HPDE6-E6E7 (cell line): ENCODE data around the gene PKIG.
"Not testable (repeated sequence)": the region's sequence is repeated elsewhere in the genome, so short reads cannot be mapped to it uniquely, and the experiment has no call there.

Source experiments
- DNase-seq: peaks from one replicate; pipeline ENCODE4 v3.0.0; 2011; ENCODE audit warnings: missing footprints; ENCODE audit errors: extremely low spot score

The PKIG gene

DNA sequence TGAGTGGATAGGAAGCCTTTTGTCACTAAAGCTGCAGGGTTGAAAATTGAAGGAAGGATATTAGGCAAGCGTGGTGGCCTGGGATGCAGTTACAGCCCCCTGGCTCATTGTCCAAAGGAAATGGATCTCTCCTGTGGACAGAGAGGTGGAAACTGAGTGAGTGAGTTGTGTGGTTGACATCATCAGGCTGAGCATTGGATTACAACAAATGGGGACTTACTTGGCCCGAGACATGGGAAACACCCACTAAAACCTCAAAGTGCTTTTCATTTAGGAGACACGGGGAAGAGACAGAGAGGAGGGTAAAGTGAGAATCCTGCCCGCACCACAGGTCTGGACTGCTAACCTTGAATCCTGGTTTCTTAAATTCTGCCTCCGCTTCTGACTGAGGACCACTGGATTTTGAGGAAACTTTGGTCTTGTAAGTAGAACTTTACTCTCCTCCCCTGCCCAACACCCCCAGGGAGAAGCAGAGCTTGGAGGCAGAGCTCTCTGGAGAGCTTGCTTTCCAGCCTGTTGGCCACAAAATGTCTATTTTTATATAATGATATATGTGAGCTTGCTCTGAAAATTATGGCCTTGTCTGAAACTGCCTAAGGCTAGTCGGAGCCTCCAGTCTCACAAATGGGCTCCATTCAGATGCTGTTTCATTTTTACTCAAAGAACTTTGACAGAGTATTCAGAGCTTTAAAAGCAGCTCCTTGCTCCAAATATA lies at the start of gene PKIG:
Gene PKIG, plus strand, starts transcription at position 269 of the 715 bp plus-strand sequence. CDS start 31,978 bp downstream, outside the sequence.
- DNase-seq: no peak

DNA sequence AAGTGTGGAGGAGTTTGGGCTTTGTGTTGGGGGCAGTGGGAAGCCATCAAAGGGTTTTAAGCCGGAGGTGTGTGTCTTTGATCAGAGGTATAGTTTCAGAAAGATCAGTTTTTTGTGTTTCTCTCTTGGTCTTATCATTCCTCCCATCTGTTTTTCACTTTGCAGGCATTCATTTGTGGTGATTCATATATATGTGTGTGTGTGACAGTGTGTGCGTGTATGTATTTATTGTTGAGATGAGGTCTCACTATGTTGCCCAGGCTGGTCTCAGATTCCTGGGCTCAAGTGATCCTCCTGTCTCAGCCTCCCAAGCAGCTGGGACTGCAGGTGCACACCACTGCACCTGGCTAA lies 49.4 kb upstream of the PKIG start:
- no peak for DNase-seq

DNA sequence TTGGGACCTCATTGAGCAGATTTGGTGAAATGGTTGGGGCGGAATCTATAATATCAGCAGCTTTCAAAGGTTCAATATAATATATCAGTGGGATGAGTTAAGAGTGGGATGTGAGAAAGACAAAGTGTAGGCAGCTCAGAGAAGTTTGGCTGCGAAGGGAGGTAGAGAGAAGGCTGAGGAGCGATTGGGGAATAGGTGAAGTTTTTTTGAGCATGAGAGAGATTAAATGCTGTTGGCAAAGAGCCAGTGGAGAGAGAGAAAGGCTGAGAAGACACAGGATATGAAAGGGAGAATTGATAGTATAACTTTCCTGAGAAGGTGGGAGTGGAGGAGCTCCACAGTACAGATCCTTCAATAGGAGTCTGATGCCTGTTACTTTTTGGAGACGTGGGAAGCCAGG lies 48.5 kb upstream of the PKIG start:
- DNase-seq: no peak

DNA sequence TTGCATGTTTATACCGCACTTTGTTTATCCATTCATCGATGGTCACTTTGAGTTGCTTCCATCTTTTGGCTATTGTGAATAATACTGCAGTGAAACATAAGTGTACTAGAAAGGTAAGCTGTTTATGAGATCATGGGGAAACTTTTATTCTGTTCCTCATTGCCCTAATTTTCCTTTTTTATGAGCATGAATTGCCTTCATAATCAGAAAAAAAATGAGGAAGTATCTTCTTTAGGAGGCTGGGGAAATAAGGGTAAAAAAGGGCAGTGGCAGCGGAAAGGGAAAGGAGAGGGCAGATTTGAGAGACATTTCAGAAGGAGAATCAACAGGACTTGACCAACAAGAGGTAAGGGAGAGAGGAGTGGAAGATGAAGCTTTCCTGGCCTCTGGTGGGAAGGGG lies 46.2 kb upstream of the PKIG start:
- no peak for DNase-seq

DNA sequence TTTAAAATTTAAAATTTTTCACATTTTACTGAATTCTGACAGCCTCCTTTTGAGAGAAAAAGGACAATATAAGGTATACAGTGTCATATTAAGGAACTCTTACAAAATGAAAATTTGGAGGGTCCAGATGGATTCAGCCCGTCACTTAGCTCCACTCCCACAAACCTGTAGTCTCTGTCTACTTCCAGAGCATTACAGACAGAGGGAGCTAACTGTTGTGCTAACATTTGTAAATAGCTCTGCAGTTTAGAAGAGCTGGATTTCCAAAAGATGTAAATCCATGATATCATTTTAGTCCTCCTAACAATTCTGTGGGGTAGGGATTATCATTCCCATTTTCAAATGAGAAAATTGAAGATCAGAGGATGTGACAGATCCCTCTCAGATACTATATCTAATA lies 44.4 kb upstream of the PKIG start:
- no peak for DNase-seq

DNA sequence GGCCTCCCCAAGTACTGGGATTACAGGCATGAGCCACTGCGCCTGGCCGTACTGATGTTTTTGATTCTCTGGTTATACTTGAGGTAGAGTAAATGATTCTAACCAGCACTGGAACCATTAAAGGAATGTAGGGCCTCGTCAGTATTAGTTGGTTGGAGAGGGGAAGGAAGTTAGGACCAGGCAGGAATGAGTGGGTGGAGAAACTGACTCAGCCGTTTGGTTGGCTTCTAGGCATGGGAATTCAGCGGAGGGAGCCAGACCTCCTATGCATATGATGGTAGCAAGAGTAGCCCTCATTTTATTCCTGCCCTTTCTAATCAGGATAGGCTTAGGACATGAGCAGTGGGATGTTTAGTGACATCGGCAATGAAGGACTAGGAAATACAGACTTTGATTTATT lies 41.5 kb upstream of the PKIG start:
- peak; percentile 36 for DNase-seq

DNA sequence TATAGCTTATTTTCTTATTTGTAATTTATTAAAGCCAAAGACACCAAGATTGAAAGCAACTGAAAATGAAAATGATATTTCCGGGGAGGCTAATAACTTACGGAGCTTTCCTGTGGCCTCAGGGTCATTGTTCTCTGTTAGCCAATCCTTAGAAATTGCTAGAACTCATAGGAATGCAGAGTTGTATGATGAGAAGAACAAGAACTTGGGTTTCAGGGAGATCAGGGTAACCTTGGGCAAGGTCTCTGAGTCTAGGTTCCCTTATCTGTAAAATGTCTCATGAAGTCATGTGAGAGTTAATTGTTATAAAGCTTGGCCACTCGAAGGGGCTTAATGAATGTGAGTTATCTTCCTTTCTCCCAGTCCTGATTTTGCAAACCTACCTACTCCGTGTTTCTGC lies 40.4 kb upstream of the PKIG start:
- no peak for DNase-seq

DNA sequence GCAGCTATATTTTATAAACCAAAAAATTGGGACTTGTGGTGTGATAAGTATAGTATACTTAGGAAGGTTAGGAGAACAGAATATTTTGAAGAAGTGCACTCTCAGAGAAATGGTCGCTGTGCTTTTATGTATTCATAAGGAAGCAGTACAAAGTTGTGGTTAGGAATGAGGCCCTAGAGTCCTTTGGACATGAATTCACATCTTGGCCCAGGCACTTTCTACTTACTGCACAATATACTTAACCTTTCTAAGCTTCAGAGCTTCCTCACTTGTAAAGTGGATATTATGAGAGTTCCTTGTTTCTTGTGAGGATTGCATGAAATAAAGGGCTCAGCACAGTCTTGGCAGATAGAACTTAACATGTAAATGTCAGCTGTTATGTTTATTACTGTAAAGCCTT lies 39.5 kb upstream of the PKIG start:
- DNase-seq: no peak

DNA sequence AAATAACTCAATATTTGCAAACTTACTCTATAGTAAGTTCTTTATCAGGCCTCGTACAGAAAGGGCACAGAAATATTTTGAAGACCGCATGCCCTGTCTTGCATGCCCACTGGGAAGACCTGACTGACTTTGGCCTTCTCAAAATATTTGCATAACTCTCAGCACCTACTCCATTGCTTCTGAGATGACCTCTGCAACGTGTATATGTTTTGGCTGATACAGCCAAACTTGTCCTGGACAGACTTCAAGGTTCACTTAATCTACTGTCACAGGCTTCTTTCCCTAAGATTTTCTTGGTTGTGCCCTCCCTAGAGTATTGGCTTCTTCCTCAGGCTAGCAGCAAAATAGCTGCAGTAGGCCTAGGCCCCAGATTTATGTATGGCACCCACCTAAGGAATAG lies 39.0 kb upstream of the PKIG start:
- DNase-seq: no peak

DNA sequence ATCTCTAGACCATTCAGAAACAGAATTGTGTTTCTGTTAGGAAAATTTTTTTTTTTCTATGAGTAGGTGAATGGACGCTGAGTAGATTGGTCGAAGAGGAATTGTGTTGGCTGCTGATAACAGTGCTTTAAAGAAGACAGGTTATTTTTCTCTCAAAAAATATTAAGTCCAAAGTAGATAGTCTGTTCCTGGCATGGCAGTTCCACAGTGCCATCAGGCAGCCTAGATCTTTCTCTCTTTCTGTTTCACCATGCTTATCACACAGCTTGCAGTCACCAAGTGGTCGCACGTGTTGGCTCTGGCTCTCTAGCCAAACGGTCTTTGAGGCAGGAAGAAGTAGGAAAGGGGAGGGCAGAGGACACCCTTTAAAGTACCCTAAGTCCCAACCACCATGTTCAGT lies 38.1 kb upstream of the PKIG start:
- no peak for DNase-seq

DNA sequence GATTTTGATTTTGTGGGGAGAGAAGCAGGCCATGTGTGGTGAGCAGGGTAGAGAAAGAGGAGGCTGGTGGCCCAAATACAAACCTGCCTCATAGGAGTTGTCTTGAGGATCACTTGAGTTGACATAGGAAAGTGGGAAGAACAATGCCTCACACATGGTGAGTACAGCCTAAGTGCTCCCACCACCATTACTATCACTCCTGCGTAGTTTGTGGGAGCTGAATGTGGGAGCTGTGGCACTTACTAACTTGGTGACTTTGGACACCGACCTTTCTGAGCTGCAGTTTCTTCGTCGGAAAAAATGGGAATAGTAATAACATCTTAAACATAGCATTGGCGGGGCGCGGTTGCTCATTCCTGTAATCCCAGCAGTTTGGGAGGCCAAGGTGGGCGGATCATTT lies 35.0 kb upstream of the PKIG start:
- DNase-seq: no peak

DNA sequence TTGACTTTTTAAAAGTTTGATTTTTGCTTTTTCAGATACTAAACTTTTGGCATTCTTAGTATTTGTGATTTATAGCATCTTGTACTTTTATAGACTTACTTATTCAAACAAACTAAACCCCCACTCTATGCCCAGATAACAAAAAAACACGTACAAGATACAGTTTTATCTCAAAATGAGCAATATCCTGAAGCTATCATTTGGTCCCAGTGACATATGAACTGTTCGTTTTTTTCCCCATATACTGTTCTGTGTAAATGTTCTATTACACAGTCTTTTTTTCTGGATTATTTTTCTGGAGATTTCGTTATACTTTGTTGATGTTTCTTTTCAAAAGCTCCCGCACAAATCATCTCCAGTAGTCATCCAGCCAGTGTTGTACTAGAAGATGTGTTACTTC lies 33.3 kb upstream of the PKIG start:
- DNase-seq: no peak

DNA sequence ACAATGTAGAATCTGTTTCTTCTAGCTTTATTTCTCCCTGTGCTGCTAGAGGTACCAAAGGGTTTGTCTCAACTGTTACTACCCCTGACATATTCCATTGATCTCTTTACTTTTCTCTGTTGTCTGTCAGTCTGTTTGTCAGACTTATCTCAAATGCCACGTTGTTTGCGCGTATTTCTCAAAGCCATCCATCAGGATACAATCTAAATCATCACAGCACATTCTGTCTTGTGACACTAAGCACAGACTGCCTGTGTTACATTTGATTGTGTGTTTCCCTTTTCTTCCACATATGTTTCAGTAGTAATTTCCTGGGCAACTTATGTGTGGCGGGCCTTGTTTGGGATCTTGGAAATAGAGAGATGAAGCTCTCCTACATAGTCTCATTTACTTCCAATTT lies 30.3 kb upstream of the PKIG start:
- no peak for DNase-seq

DNA sequence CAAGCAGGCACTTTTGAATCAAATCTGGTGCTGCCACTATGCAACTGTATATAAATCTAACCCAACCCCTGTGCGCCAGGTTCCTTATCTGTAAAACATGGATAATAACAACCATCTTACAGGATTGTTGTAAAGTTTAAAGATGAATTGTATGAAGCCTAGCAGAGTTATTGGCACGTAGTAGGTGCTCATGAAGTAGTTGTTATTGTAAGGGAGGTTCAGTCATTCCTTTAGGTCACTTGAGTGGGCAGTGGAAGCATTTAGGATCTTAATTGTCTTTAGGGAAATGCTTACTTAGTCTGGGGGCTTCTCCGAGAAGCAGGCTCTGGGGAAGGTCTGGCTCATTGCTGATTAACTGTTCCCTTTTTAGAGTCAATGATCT lies 29.8 kb upstream of the PKIG start:
- no peak for DNase-seq

DNA sequence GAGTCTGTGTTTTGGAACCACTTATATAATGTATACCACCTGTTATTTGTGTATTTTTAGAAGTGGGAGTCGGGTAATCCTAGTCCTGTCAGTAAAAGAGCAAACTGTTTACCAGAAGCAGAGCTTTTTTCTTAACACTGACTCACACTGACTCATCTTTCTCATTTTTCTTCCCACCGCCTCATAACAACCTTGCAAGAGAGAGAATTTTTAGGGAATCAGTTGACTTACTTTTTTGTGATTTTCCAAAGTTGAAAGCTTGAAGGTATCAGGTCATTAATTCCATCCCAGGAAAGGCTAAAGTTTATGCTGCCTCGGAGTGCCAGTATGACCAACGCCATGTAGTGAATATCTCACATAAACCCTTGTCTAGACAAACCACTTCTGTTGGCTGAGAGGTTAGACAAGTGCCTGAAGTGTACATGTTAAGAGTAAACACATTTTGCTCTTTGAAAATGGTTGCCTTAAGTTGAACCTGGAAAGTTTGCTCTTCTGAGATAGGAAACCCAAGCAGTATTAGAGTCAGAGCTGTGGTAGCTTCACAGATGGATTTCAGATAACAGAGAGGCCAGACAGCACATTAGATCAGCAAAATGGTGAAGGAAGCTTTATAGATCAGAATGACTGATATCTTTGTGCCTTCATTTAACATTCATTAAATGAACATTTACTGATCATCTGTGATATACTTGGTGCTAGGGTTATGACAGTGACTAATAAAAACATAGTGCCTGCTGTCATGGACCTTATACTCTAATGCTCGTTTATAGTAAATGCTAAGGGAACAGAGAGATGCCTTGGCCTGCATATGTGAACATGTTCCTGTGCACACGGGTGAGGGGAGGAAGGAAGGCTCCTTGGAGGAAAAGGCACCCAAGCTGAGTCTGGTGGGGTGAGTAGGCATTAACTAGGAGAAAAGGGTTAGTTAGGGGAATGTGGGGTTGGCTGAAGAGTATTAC lies 29.1 kb upstream of the PKIG start:
- DNase-seq: peak; percentile 56

DNA sequence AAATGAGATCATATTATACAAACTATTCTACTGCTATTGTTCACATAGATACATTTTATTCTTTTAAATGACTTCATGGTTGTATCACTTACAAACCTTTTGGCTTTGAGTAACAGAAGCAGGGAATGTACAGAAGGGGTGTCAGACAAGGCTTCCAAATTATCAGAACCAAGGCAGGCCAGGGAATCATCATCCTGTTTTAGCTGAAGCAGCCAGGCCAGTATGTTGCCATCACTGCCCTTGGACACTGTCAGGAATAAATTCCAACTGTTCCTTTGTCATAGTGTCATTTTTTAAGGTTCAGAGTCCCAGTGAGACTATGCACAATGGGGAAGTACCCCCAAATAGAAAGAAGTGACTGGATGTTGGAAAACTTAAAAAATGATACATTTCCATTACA lies 23.1 kb upstream of the PKIG start:
- no peak for DNase-seq

DNA sequence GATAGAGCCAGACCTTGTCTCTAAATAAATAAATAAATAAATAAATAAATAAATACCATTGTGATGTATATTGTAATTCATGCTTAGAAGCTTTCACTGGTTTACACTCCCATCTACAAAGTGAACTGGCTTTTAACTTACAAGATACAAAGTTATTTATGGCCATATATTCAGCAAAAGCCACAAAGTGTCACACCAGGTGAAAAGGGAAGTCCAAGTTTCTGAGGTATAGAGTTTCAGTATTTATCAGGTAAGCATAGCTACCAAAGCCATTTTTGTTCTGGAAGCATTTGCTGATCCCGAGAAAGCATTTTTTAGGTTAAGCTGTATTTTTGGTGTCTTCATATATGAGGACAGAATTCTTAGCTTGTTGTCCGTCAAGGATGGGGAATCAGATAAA lies 22.1 kb upstream of the PKIG start:
- DNase-seq: no peak

DNA sequence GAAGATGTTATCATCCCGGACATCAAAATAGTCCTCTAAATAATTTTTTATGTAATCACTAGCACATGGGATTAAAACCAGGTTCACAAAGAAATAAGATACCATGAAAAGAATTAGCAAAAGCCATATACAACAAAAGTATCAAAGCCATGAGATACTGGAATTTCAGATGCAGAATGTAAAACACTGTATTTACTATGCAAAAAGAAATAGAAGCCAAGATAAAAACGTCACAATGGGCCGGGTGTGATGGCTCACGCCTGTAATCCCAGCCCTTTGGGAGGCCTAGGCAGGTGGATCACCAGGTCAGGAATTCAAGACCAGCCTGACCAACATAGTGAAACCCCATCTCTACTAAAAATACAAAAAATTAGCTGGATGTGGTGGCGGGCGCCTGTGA lies 21.6 kb upstream of the PKIG start:
- not testable (repeated sequence) for DNase-seq

DNA sequence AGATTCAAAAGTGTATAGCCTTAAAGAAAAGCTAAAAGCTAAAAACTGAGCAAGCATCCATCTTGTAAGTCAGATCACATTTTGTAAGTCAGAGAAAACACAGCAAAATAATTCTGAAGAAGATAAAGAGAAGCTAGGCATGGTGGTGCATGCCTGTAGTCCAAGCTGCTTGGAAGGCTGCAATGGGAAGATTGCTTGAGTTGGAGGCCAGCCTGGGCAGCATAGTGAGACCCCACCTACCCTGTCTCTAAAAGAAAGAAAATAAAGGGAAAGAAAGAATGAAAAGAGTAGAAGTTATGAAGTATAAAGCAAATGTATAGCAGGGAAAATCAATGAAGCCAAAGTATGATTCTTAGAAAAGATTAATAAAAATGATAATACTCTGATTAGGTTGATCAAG lies 20.5 kb upstream of the PKIG start:
- no peak for DNase-seq

DNA sequence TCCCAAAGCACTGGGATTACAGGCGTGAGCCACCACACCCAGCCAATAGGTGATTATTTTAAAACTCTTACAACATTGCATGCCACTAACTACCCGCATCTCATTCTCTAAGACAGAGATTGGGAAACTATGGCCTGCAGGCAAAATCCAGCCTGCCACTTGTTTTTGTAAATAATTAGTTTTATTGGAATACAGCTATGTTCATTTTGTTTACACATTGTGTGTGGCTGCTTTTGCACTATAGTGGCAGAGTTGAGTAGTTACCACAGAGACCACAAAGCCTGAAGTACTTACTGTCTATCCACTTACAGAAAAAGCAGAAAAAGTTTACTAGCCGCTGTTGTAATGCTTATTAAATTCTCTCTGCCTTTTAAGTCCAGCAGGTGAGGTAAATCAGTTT lies 16.4 kb upstream of the PKIG start:
- DNase-seq: no peak

DNA sequence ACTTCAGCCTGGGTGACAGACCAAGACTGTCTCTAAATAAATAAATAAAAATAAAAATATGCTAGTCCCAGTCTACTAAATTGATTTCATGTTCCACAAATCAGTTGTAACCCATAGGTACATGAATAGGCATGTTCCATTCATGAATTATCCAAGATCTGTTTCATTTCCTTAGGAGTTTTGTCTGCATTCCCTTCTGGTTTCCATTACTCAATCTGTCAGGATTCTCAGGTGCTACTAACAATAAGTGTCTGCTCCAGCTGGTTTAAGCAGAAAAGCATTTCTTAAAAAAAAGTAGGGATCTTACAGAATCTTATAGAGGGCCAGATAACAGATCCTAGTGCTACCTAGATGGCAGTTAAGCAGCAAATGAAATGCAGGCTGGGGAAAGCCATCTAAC lies 15.6 kb upstream of the PKIG start:
- no peak for DNase-seq

DNA sequence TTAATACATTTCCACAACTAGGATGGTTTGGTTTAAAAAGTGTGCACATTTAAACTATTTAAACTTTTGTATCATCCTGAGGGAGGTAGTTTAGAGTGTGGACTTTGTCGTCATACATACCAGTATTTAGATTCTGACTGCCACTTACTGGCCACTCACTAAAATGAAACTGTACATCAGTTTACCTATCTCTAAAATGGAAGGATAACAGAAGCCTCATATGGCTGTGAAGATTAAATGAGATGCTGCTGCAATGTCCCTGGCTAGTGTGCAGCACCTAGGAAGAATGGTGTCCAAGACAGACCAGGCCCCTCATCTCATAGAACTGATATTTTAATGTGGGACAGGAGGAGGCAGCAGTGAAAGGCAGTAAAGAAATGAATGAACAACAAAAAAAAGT lies 12.0 kb upstream of the PKIG start:
- no peak for DNase-seq

DNA sequence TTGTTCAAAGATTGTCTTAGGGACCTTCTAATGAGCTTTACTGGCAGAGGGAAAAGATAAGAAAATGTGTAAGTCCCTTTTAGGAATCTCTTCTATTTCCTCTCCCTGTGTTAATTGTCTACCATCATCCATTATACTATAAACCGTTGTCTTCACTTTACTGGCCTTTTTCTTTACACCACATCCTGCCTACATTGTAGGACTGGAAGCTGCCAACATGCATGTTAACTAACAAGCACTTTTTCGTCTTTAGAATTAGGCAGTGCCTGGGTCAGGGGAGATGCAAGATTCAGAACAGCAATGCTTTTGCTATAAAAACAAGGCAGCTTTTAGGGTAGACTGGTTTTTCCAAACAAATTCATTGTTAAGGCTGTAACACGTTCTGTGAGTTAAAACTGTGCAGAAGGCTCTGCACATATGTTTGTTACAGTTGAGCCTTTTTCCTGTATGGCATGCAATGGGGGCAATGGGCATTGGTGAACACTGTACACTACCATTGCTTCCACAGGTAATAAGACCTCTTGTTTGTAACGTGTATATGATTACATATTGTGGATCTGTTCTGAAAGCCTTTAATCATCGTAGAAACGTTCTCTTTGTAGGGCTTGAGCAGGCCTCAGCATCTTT lies 10.9 kb upstream of the PKIG start:
- no peak for DNase-seq
